ENCODE results near the gene SLMAP.

Gene SLMAP

DNA sequence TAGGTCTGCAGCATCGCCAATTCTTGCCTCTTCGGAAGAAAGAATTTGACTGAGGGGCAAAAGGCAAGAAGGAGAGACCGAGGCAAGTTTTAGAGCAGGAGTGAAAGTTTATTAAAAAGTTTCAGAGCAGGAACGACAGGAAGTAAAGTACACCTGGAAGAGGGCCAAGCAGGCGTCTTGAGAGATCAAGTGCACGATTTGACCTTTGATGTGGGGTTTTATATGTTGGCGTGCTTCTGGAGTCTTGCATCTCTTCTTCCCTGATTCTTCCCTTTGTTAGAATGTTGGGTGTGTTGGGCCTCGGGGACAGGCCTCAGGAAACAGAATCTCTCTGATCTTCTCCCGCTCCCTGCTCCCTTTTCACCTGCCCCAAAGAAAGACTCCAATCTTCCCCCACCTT lies 211.5 kb downstream of the SLMAP start:
- DNase-seq, result no peak

- no peak for DNase-seq
Observed at GRCh38 chr3:57968501-57968900, 212.4 kb downstream of the SLMAP start.

- DNase-seq, result no peak
Observed at GRCh38 chr3:57971975-57972374, 215.9 kb downstream of the SLMAP start.

GRCh38 chr3:57972531-57973111 lies 216.5 kb downstream of the SLMAP start:
- DNase-seq, result no peak

GRCh38 chr3:57973715-57974477 lies 217.8 kb downstream of the SLMAP start:
- DNase-seq, result no peak

GRCh38 chr3:57974796-57975388 lies 218.8 kb downstream of the SLMAP start:
- DNase-seq, result no peak

GRCh38 chr3:57977818-57978235 lies 221.7 kb downstream of the SLMAP start:
- no peak for DNase-seq

- no peak for DNase-seq
Observed at GRCh38 chr3:57978316-57978715, 222.2 kb downstream of the SLMAP start.

All from right hindlimb (tissue), 1 donor.